WERI-Rb-1 (cell line): Measurements from ENCODE around the gene SDHAF1.
"Not testable (repeated sequence)": the region's sequence is repeated elsewhere in the genome, so short reads cannot be mapped to it uniquely, and the experiment has no call there.

Source experiments
- DNase-seq: peaks from one replicate; pipeline ENCODE4 v3.0.0-alpha.2; 2020
- H3K27ac ChIP-seq: fragments of 250-450 bp; sonication (Bioruptor Pico); 2 replicates; pipeline ENCODE4 v1.5.1; 2020; ENCODE audit warnings: mild to moderate bottlenecking, moderate library complexity
- H3K27me3 ChIP-seq: fragments of 250-450 bp; sonication (Bioruptor Pico); 2 replicates; pipeline ENCODE4 v1.5.1; 2021; ENCODE audit warnings: mild to moderate bottlenecking, low read depth, moderate library complexity; ENCODE audit not compliant: insufficient read depth, severe bottlenecking
- H3K36me3 ChIP-seq: fragments of 250-450 bp; sonication (Bioruptor Pico); 2 replicates; pipeline ENCODE4 v1.5.1; 2020; ENCODE audit warnings: mild to moderate bottlenecking, moderate library complexity
- H3K4me3 ChIP-seq: 2 replicates; pipeline ENCODE4 v1.5.1; 2011; ENCODE audit warnings: low read depth, mild to moderate bottlenecking, control low read depth, low read length
- H3K9me3 ChIP-seq: fragments of 250-450 bp; sonication (Bioruptor Pico); 2 replicates; pipeline ENCODE4 v1.5.1; 2021; ENCODE audit warnings: mild to moderate bottlenecking, moderate library complexity; ENCODE audit not compliant: severe bottlenecking
- CTCF ChIP-seq: IDR thresholded peaks from 2 replicates; pipeline ENCODE4 v1.5.1; 2011; ENCODE audit warnings: low read depth, mild to moderate bottlenecking, control low read depth, inconsistent platforms, low read length

Gene SDHAF1

GRCh38 chr19:35973487-35973886, 21.5 kb upstream of the SDHAF1 start:
- no peak for TF ChIP-seq CTCF
- DNase-seq, result peak; percentile 52
- H3K9me3 ChIP-seq, result no peaks in the 10 kb centered on the region
- no peak overlapping the region for H3K4me3 ChIP-seq
- H3K27ac ChIP-seq, result no peak overlapping the region
- no peaks in the 10 kb centered on the region for H3K27me3 ChIP-seq
- H3K36me3 ChIP-seq, result no peaks in the 10 kb centered on the region

- DNase-seq, result no peak
- no peak overlapping the region for H3K4me3 ChIP-seq
- H3K36me3 ChIP-seq, result no peaks in the 10 kb centered on the region
- H3K27me3 ChIP-seq, result no peaks in the 10 kb centered on the region
- H3K27ac ChIP-seq, result no peak overlapping the region
- no peaks in the 10 kb centered on the region for H3K9me3 ChIP-seq
- no peak for TF ChIP-seq CTCF
Observed at GRCh38 chr19:35975608-35976214, 19.3 kb upstream of the SDHAF1 start.

GRCh38 chr19:35977446-35978222, 17.4 kb upstream of the SDHAF1 start:
- H3K4me3 ChIP-seq, result no peak overlapping the region
- no peaks in the 10 kb centered on the region for H3K36me3 ChIP-seq
- peak; percentile 96 for DNase-seq
- no peaks in the 10 kb centered on the region for H3K27me3 ChIP-seq
- TF ChIP-seq CTCF, result peak; percentile 90
- no peaks in the 10 kb centered on the region for H3K9me3 ChIP-seq
- H3K27ac ChIP-seq, result peak overlapping the region; percentile 32; the same call in 1 of the 2 replicates

- Histone ChIP-seq H3K27me3 (no peaks in the 10 kb centered on the region), H3K4me3 (no peak overlapping the region), H3K9me3 (no peaks in the 10 kb centered on the region), H3K36me3 (no peaks in the 10 kb centered on the region), H3K27ac (no peak overlapping the region)
- DNase-seq, result no peak
- no peak for TF ChIP-seq CTCF
Observed at GRCh38 chr19:35978271-35978670, 16.7 kb upstream of the SDHAF1 start.

- Histone ChIP-seq H3K36me3 (no peaks in the 10 kb centered on the region), H3K4me3 (no peak overlapping the region), H3K27ac (no peak overlapping the region), H3K27me3 (no peaks in the 10 kb centered on the region), H3K9me3 (no peaks in the 10 kb centered on the region)
- DNase-seq, result no peak
- TF ChIP-seq CTCF, result no peak
Observed at GRCh38 chr19:35978832-35979365, 16.1 kb upstream of the SDHAF1 start.

- H3K27ac ChIP-seq, H3K4me3 ChIP-seq, H3K9me3 ChIP-seq, H3K27me3 ChIP-seq, DNase-seq, H3K36me3 ChIP-seq: not testable (repeated sequence)
Observed at GRCh38 chr19:35980997-35981396, 14.0 kb upstream of the SDHAF1 start.
